K562 (cell line): ENCODE data around the gene MYOZ3. TPM values are rescaled to one million over a fixed set of nuclear protein-coding genes. Genes with fewer than 3 reads are reported as not detected.

Experiments used
- RAD21 ChIP-seq, 2 experiments: fragments of 250-450 bp in 1 of 2; fragments of 450-650 bp in 1 of 2; sonication (Bioruptor Pico) in 1 of 2; formaldehyde crosslinking in 1 of 2; IDR thresholded peaks in 1 of 2; conservative IDR thresholded peaks in 1 of 2; 2 replicates each; pipeline versions ENCODE4 v1.4.0 to v1.8.0; 2020 to 2022; ENCODE audit warnings: mild to moderate bottlenecking in 2 of 2, moderate library complexity in 1 of 2
- REST ChIP-seq, 2 experiments: fragments of 450-650 bp; formaldehyde crosslinking in 1 of 2; IDR thresholded peaks; 2 replicates each; pipeline versions ENCODE4 v1.4.0 to v1.6.1; 2014 to 2020; ENCODE audit warnings: mild to moderate bottlenecking in 2 of 2, borderline replicate concordance in 1 of 2, low read depth in 1 of 2
- SMC3 ChIP-seq: conservative IDR thresholded peaks from 2 replicates; pipeline ENCODE4 v1.6.1; 2011; ENCODE audit warnings: low read depth, low read length, improper control_type of control experiment; ENCODE audit not compliant: insufficient read depth
- ZC3H8 ChIP-seq: fragments of 450-650 bp; IDR thresholded peaks from 2 replicates; pipeline ENCODE4 v1.6.1; 2017
- polyA plus RNA-seq, 8 experiments: library from polyadenylated mRNA; depleted of rRNA in 4 of 8; stranded (reverse) in 5 of 8; unstranded in 3 of 8; fragments of >200 nt; fragmentation: Nextera tagmentation in 2 of 8; fragmentation: Illumina TruSeq in 1 of 8; extraction: Ambion mirVana in 2 of 8; extraction: Trizol in 1 of 8; gene quantifications; 2 replicates each; pipeline versions ENCODE4 v1.2.1 to v1.2.3, GENCODE V29; 2011 to 2014; ENCODE audit warnings: inconsistent platforms in 1 of 8, missing spikeins in 1 of 8
- total RNA-seq, 7 experiments: library from RNA; depleted of rRNA in 6 of 7; stranded (reverse); fragments of >200 nt in 6 of 7; fragmentation: Illumina TruSeq in 2 of 7; extraction: Trizol in 2 of 7; gene quantifications; 2 replicates each; pipeline versions ENCODE4 v1.2.1 to v1.2.3, GENCODE V29; 2011 to 2021; ENCODE audit warnings: low replicate concordance in 1 of 7

MYOZ3 gene
- total and polyA plus RNA-seq, 9 of the 15 experiments (the other 6 are each of a cell fraction or from before 2014, with no cell fraction given), result not detected

- peak; percentile 17; the same call in 1 of the 2 replicates for TF ChIP-seq REST (IDR thresholded peaks at IDR 0.05; ENCODE audit: borderline replicate concordance)
- TF ChIP-seq REST (CRISPR knock-in tag; IDR thresholded peaks at IDR 0.05; ENCODE audit: low read depth), result no peak
- 0 out of 2 replicates have a peak, but pooled peaks have one; percentile 19 for TF ChIP-seq SMC3
- TF ChIP-seq ZC3H8, result no peak
- TF ChIP-seq RAD21 (CRISPR knock-in tag; conservative IDR thresholded peaks at IDR 0.05 in 1 of 2, IDR thresholded peaks at IDR 0.05 in 1 of 2), result peak; percentile 31 to 50; a peak in 3 of 4 replicates
Observed at GRCh38 chr5:150710165-150710564, 49.1 kb downstream of the MYOZ3 start (continued).
